Adrenal gland (tissue), 12 donors: ENCODE results near the gene DNAJC6. TPM values are rescaled to one million over a fixed set of nuclear protein-coding genes. Genes with fewer than 3 reads are reported as not detected.
"Not testable (repeated sequence)": the region's sequence is repeated elsewhere in the genome, so short reads cannot be mapped to it uniquely, and the experiment has no call there.

Experiments
- DNase-seq, 7 donors: peaks; one replicate each; pipeline ENCODE4 v3.0.0-alpha.2; 2019 to 2020
- H3K27ac ChIP-seq, 5 donors: fragments of 200-600 bp; sonication (generic) in 4 of 5; 1 replicate in 3 of 5; 2 replicates in 2 of 5; pipeline versions ENCODE4 v1.5.1 to v1.8.0; 2016 to 2020; ENCODE audit warnings: mild to moderate bottlenecking in 1 of 5
- H3K27me3 ChIP-seq: fragments of 200-600 bp; 2 replicates; pipeline ENCODE4 v1.8.0; 2021
- H3K36me3 ChIP-seq, 2 donors: fragments of 200-600 bp; replicated peaks in 1 of 2; 1 replicate in 1 of 2; 2 replicates in 1 of 2; pipeline versions ENCODE4 v1.5.1 to v1.8.0; 2018 to 2022
- H3K4me1 ChIP-seq, 2 donors: fragments of 200-600 bp; replicated peaks in 1 of 2; 1 replicate in 1 of 2; 2 replicates in 1 of 2; pipeline versions ENCODE4 v1.5.1 to v1.8.0; 2018 to 2021
- H3K4me3 ChIP-seq, 4 donors: fragments of 200-600 bp; sonication (generic) in 3 of 4; one replicate each; pipeline ENCODE4 v1.5.1; 2016 to 2018
- H3K9me3 ChIP-seq, 3 donors: fragments of 200-600 bp; sonication (generic) in 1 of 3; replicated peaks in 1 of 3; 1 replicate in 2 of 3; 2 replicates in 1 of 3; pipeline versions ENCODE4 v1.5.1 to v1.8.0; 2016 to 2021
- POLR2A ChIP-seq, 2 donors: fragments of 450-650 bp; IDR thresholded peaks; one replicate each; pipeline ENCODE4 v1.6.1; 2017; ENCODE audit warnings: antibody characterized with exemption in 2 of 2, mild to moderate bottlenecking in 2 of 2, moderate library complexity in 1 of 2
- WGBS, 4 donors: extraction: QIAGEN DNeasy Blood & Tissue Kit in 2 of 4; methylation state at CpG; one replicate each; pipeline versions ENCODE4 v1.1.5 to v1.1.7; 2013 to 2017; 5-methylcytosine and 5-hydroxymethylcytosine counted together
- intact Hi-C, 2 donors: fragments of 100-400 bp; cut with DNase I; formaldehyde crosslinking; loops; one replicate each; pipeline versions ENCODE4 v1.14.1 to v1.15.0; 2022 to 2023
- polyA plus RNA-seq, 3 donors: library from polyadenylated mRNA; stranded (reverse); fragments of 200-250 nt in 2 of 3; fragments of 350-450 nt in 1 of 3; fragmentation: Illumina TruSeq in 1 of 3; extraction: RNeasy Lipid Tissue Mini Kit (QIAGEN cat#74804) in 1 of 3; gene quantifications; one replicate each; pipeline ENCODE4 v1.2.3, GENCODE V29; 2013 to 2014
- total RNA-seq, 9 donors: library from RNA; depleted of rRNA in 4 of 9; stranded (reverse); fragments of >200 nt in 4 of 9; fragments of 120-200 nt in 1 of 9; fragmentation: NEBNext Ultra II Directional in 1 of 9; extraction: Animal tissue kit (Norgen Biotek cat#: 25700) in 1 of 9; gene quantifications; one replicate each; pipeline versions ENCODE4 v1.1.0 to v1.2.4, GENCODE V29; 2013 to 2023
- TF ChIP-seq, protein P1 (sequence below), 6 experiments: fragments of 450-650 bp in 4 of 6; fragments of 200-600 bp in 2 of 6; sonication (generic) in 1 of 6; IDR thresholded peaks; 1 replicate in 5 of 6; 2 replicates in 1 of 6; pipeline versions ENCODE4 v1.5.1 to v1.8.0; 2016 to 2021; ENCODE audit warnings: antibody characterized with exemption in 6 of 6, mild to moderate bottlenecking in 2 of 6, moderate library complexity in 1 of 6
- donor health status: healthy with polysubstance abuse.
- donor health status: Bipolar disorder and iron deficiency.
- donor health status: DM: yes; HTN: yes; CAD: no.
- donor health status: DM: no; HTN: no; CAD: no.
- donor health status: DM: no; HTN: no; CAD: no.
- donor health status: DM: yes; HTN: yes; CAD: no.

Gene DNAJC6
- total and polyA plus RNA-seq, 12 donors = 1.5 to 39.8 (median 13.2) TPM

DNA sequence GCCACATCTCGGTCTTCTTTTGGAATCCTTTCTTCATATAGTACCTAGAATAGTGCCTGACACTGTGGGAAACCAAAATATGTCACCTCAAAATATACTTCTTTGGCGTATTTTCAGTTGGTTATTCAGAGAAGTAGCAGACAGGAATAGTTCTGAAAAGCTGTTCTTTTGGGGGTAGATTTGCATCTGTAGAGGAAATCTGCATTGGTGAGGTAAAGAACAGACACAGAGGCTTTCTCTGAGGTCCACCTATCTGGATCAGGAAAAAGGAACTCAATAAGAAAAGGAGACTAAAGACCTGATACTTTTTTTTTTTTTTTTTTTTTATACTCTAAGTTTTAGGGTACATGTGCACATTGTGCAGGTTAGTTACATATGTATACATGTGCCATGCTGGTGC, 134.3 kb downstream of the DNAJC6 start:
- Histone ChIP-seq H3K4me3 (no peak overlapping the region), H3K4me1 (peaks cover 0 to 9% of the 10 kb centered on the region in 2 donors), H3K27ac (no peak overlapping the region), H3K36me3 (no peaks in the 10 kb centered on the region), H3K27me3 (no peaks in the 10 kb centered on the region), H3K9me3 (no peaks in the 10 kb centered on the region)
- intact Hi-C loops = no loop called here
- TF ChIP-seq, protein P1, sequence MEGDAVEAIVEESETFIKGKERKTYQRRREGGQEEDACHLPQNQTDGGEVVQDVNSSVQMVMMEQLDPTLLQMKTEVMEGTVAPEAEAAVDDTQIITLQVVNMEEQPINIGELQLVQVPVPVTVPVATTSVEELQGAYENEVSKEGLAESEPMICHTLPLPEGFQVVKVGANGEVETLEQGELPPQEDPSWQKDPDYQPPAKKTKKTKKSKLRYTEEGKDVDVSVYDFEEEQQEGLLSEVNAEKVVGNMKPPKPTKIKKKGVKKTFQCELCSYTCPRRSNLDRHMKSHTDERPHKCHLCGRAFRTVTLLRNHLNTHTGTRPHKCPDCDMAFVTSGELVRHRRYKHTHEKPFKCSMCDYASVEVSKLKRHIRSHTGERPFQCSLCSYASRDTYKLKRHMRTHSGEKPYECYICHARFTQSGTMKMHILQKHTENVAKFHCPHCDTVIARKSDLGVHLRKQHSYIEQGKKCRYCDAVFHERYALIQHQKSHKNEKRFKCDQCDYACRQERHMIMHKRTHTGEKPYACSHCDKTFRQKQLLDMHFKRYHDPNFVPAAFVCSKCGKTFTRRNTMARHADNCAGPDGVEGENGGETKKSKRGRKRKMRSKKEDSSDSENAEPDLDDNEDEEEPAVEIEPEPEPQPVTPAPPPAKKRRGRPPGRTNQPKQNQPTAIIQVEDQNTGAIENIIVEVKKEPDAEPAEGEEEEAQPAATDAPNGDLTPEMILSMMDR (IDR thresholded peaks at IDR 0.05) = no peak
- TF ChIP-seq POLR2A (IDR thresholded peaks at IDR 0.05) = no peak
- no peak for DNase-seq
- 88 to 93% (median 91%) methylated on average over 2 of the region's 2 CpGs for WGBS, 4 donors

DNA sequence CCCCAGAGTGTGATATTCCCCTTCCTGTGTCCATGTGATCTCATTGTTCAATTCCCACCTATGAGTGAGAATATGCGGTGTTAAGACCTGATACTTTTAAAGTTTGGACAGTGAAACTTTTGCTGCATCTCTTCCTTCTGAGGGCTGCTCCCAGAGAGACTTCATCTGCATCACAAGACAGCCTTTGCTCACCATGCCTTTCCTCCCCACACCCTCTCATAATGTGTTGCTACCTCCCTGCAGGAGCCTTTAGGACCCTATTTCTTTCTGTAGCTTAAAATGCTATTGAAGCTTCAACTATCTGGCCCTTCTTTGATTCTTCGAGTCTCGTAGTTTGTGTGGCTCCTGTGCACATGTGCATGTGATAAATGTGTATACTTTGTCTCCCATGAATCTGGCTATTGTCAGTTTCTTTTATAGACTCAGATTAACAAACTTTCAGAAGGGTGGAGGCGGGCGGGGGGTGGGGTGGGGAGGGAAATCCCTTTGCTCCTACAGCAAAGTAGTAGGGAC, 134.8 kb downstream of the DNAJC6 start:
- Histone ChIP-seq H3K36me3 (no peaks in the 10 kb centered on the region), H3K4me3 (no peak overlapping the region), H3K27ac (no peak overlapping the region), H3K9me3 (no peaks in the 10 kb centered on the region), H3K4me1 (peaks cover 0 to 9% of the 10 kb centered on the region in 2 donors), H3K27me3 (no peaks in the 10 kb centered on the region)
- intact Hi-C loops = no loop called here
- no peak for DNase-seq
- TF ChIP-seq POLR2A (IDR thresholded peaks at IDR 0.05) = no peak
- TF ChIP-seq, protein P1 (IDR thresholded peaks at IDR 0.05) = no peak
- 84 to 92% (median 88%) methylated on average over 4 to 5 of the region's 5 CpGs for WGBS, 4 donors

DNA sequence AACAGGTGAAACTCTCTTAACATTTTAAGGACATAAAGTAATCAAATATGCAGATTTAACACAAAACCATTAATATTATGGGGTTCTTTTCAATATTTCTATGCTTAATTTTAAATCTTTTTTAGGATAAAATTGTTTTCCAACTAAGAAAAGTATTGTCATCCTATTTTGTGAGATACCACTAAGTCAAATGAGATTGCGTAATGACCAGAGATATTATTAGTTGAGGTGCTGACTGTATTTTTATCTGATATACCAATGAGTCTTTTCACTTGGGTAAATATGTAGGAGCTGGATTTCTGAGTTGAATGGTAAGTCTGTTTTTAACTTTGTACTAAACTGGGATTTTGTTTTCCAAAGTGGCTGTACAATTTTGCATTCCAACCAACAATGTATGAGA, 136.5 kb downstream of the DNAJC6 start:
- Histone ChIP-seq H3K27me3 (no peaks in the 10 kb centered on the region), H3K9me3 (no peaks in the 10 kb centered on the region), H3K4me1 (peaks cover 0 to 4% of the 10 kb centered on the region in 2 donors), H3K36me3 (no peaks in the 10 kb centered on the region), H3K4me3 (no peak overlapping the region), H3K27ac (no peak overlapping the region)
- 96 to 100% (median 98%) methylated on average over 1 of the region's 1 CpG for WGBS, 4 donors
- no peak for DNase-seq
- intact Hi-C loops = no loop called here
- TF ChIP-seq, protein P1 (IDR thresholded peaks at IDR 0.05) = no peak
- no peak for TF ChIP-seq POLR2A (IDR thresholded peaks at IDR 0.05)

DNA sequence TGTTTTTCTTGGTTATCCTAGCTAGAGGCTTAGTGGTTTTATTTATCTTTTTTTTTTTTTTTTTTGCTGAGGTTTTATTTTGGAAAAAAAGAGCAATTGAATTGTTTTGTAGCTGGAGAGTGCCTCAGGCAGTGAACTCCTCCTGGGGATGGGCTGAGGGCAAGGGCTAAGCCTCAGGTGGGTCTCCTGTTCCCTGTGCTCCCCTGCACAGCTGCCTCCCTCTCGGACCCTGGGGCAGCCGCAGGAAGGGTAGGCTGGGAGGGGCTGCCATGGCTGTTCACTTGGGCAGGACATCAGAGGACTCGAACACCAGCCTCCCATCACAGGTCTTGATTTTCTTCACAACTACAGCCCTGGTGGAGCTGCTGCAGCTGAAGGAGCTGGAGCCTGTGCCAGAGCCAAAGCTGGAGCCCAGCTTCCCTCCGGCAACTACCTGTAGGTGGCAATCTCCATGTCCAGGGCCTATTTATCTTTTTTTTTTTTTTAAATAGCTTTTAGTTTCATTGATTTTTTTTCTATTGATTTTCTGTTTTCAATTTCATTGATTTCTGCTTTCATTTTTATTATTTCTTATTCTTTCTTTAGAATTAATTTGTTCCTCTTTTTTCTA, 140.0 kb downstream of the DNAJC6 start:
- intact Hi-C loops = no loop called here
- H3K4me3 ChIP-seq = no peak overlapping the region
- 92 to 95% (median 93%) methylated on average over 4 of the region's 4 CpGs for WGBS, 4 donors
- no peaks in the 10 kb centered on the region for H3K36me3 ChIP-seq
- H3K4me1 ChIP-seq = no peaks in the 10 kb centered on the region
- H3K27me3 ChIP-seq = no peaks in the 10 kb centered on the region
- TF ChIP-seq POLR2A (IDR thresholded peaks at IDR 0.05) = no peak
- no peak for DNase-seq
- no peak overlapping the region for H3K27ac ChIP-seq
- no peaks in the 10 kb centered on the region for H3K9me3 ChIP-seq

DNA sequence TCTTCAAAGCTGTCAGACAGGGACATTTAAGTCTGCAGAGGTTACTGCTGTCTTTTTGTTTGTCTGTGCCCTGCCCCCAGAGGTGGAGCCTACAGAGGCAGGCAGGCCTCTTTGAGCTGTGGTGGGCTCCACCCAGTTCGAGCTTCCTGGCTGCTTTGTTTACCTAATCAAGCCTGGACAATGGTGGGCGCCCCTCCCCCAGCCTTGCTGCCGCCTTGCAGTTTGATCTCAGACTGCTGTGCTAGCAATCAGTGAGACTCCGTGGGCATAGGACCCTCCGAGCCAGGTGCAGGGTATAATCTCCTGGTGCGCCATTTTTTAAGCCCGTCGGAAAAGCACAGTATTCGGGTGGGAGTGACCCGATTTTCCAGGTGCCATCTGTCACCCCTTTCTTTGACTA, 146.3 kb downstream of the DNAJC6 start:
- H3K27me3 ChIP-seq = not testable (repeated sequence)

More for the DNA sequence above, 146.3 kb downstream of the DNAJC6 start:
- H3K27ac ChIP-seq, DNase-seq, H3K36me3 ChIP-seq, H3K4me1 ChIP-seq, H3K9me3 ChIP-seq, intact Hi-C loops, H3K4me3 ChIP-seq: not testable (repeated sequence)
- 76 to 90% (median 86%) methylated on average over 3 to 10 of the region's 10 CpGs for WGBS, 4 donors
